WTC11 (cell line): Measurements from ENCODE around the gene RGS9. TPM values are rescaled to one million over a fixed set of nuclear protein-coding genes. Genes with fewer than 3 reads are reported as not detected.

Experiments used
- ATAC-seq: fragments of 200-7000 bp; cut with Tn5 transposase; 2 replicates; pipeline ENCODE4 v1.10.0; 2021; ENCODE audit warnings: mild to moderate bottlenecking, moderate library complexity
- CTCF ChIA-PET: fragments of 300-600 bp; sonication (Branson Sonifier 250); formaldehyde crosslinking; loops from one replicate; lab custom pipeline; 2021; ENCODE audit warnings: antibody characterized with exemption; lab: Charles Lee
- POLR2A ChIA-PET: fragments of 350-600 bp; sonication (Branson Sonifier 250); formaldehyde crosslinking; loops from one replicate; lab custom pipeline; 2021; ENCODE audit warnings: antibody characterized with exemption; lab: Charles Lee
- DNase-seq: peaks from one replicate; pipeline ENCODE4 v3.0.0; 2021; ENCODE audit warnings: low spot score
- H3K27ac Mint-ChIP-seq: 2 replicates; pipeline ENCODE4 v1.8.0; 2021; ENCODE audit warnings: mixed read lengths
- H3K27me3 Mint-ChIP-seq: 2 replicates; pipeline ENCODE4 v1.8.0; 2021; ENCODE audit warnings: low read depth, mild to moderate bottlenecking, moderate library complexity, mixed read lengths
- H3K36me3 Mint-ChIP-seq: 2 replicates; pipeline ENCODE4 v1.8.0; 2021; ENCODE audit warnings: mixed read lengths
- H3K4me1 Mint-ChIP-seq: 2 replicates; pipeline ENCODE4 v1.8.0; 2022; ENCODE audit warnings: mixed read lengths
- H3K4me3 Mint-ChIP-seq: 2 replicates; pipeline ENCODE4 v1.8.0; 2021; ENCODE audit warnings: mild to moderate bottlenecking, moderate library complexity, mixed read lengths
- H3K9me3 Mint-ChIP-seq: 2 replicates; pipeline ENCODE4 v1.8.0; 2021; ENCODE audit warnings: mixed read lengths
- AR ChIP-seq: fragments of 250-450 bp; sonication (Bioruptor Pico); IDR thresholded peaks from 2 replicates; pipeline ENCODE4 v1.9.0; 2021; ENCODE audit warnings: mild to moderate bottlenecking
- ARID4B ChIP-seq: sonication (generic); formaldehyde crosslinking; IDR thresholded peaks from 2 replicates; pipeline ENCODE4 v1.8.0; 2023; ENCODE audit warnings: missing genetic modification reagents, mild to moderate bottlenecking, borderline replicate concordance
- ATF6 ChIP-seq: sonication (generic); formaldehyde crosslinking; IDR thresholded peaks from 2 replicates; pipeline ENCODE4 v1.8.1; 2023; ENCODE audit warnings: mild to moderate bottlenecking, missing genetic modification reagents
- ERG ChIP-seq: fragments of 250-450 bp; sonication (Bioruptor Pico); IDR thresholded peaks from 2 replicates; pipeline ENCODE4 v1.8.0; 2021; ENCODE audit warnings: mild to moderate bottlenecking
- ESRRA ChIP-seq: sonication (generic); formaldehyde crosslinking; IDR thresholded peaks from 2 replicates; pipeline ENCODE4 v1.8.1; 2022; ENCODE audit warnings: mild to moderate bottlenecking, missing genetic modification reagents, borderline replicate concordance
- ETV6 ChIP-seq: sonication (generic); formaldehyde crosslinking; IDR thresholded peaks from 2 replicates; pipeline ENCODE4 v1.8.1; 2022; ENCODE audit warnings: mild to moderate bottlenecking, missing genetic modification reagents
- MLX ChIP-seq: sonication (generic); formaldehyde crosslinking; IDR thresholded peaks from 2 replicates; pipeline ENCODE4 v1.8.1; 2023; ENCODE audit warnings: mild to moderate bottlenecking, missing genetic modification reagents, moderate library complexity
- NR1H2 ChIP-seq: sonication (generic); formaldehyde crosslinking; IDR thresholded peaks from 2 replicates; pipeline ENCODE4 v1.9.0; 2021; ENCODE audit warnings: mild to moderate bottlenecking, moderate library complexity, missing genetic modification reagents
- RELA ChIP-seq: sonication (generic); formaldehyde crosslinking; IDR thresholded peaks from 2 replicates; pipeline ENCODE4 v1.8.1; 2022; ENCODE audit warnings: missing genetic modification reagents, mild to moderate bottlenecking, borderline replicate concordance
- TEAD1 ChIP-seq: sonication (generic); formaldehyde crosslinking; IDR thresholded peaks from 2 replicates; pipeline ENCODE4 v1.8.0; 2022; ENCODE audit warnings: mild to moderate bottlenecking, missing genetic modification reagents
- ZBTB43 ChIP-seq: sonication (generic); formaldehyde crosslinking; IDR thresholded peaks from 2 replicates; pipeline ENCODE4 v1.8.1; 2023; ENCODE audit warnings: mild to moderate bottlenecking, missing genetic modification reagents
- total RNA-seq: library from RNA; stranded (reverse); gene quantifications from 3 replicates; pipeline ENCODE4 v1.2.3, GENCODE V29; 2021

Gene RGS9
- total RNA-seq, 1 experiment from 2014 or later = 11.3 TPM

GRCh38 chr17:65226227-65226626 lies 89.1 kb downstream of the RGS9 start (continued):
- TF ChIP-seq ATF6 (CRISPR knock-in tag) (no peak), RELA (CRISPR knock-in tag) (no peak)

GRCh38 chr17:65227637-65228036 lies 90.5 kb downstream of the RGS9 start:
- Mint-ChIP-seq H3K27me3 (no peaks in the 10 kb centered on the region), H3K27ac (no peak overlapping the region), H3K4me3 (no peak overlapping the region), H3K4me1 (peaks cover 11% of the 10 kb centered on the region), H3K36me3 (no peaks in the 10 kb centered on the region), H3K9me3 (peaks cover 9% of the 10 kb centered on the region)
- ATAC-seq = no peak
- DNase-seq = no peak
- no peak for TF ChIP-seq NR1H2 (CRISPR knock-in tag)
- no peak for TF ChIP-seq MLX (CRISPR knock-in tag)
- no peak for TF ChIP-seq ETV6
- no peak for TF ChIP-seq ESRRA (CRISPR knock-in tag)
- no peak for TF ChIP-seq ARID4B (CRISPR knock-in tag)
- TF ChIP-seq AR (CRISPR knock-in tag) = no peak
- TF ChIP-seq ERG (CRISPR knock-in tag) = no peak
- no peak for TF ChIP-seq TEAD1
- no peak for TF ChIP-seq ZBTB43 (CRISPR knock-in tag)
- CTCF ChIA-PET = no interaction called here
- POLR2A ChIA-PET = no interaction called here
